Gastroesophageal sphincter (tissue), 4 donors: ENCODE measurements around the gene ACTL6B. TPM values are rescaled to one million over a fixed set of nuclear protein-coding genes. Genes with fewer than 3 reads are reported as not detected.

Experiments used
- ATAC-seq: fragments of 150-250 bp; one replicate; pipeline ENCODE4 v1.9.1; 2016; ENCODE audit warnings: mild to moderate bottlenecking, moderate library complexity
- H3K27ac ChIP-seq, 4 donors: fragments of 200-600 bp; sonication (generic) in 3 of 4; 1 replicate in 3 of 4; 2 replicates in 1 of 4; pipeline ENCODE4 v1.5.1; 2016 to 2019
- H3K27me3 ChIP-seq: fragments of 200-600 bp; sonication (generic); one replicate; pipeline ENCODE4 v1.5.1; 2019
- H3K36me3 ChIP-seq, 2 donors: fragments of 200-600 bp; sonication (generic); one replicate each; pipeline ENCODE4 v1.5.1; 2019; ENCODE audit warnings: control low read depth in 1 of 2
- H3K4me1 ChIP-seq, 3 donors: fragments of 200-600 bp; sonication (generic); 1 replicate in 2 of 3; 2 replicates in 1 of 3; pipeline ENCODE4 v1.5.1; 2016 to 2019; ENCODE audit warnings: control low read depth in 2 of 3
- H3K4me3 ChIP-seq, 2 donors: fragments of 200-600 bp; sonication (generic); one replicate each; pipeline ENCODE4 v1.5.1; 2019; ENCODE audit warnings: mild to moderate bottlenecking in 1 of 2, moderate library complexity in 1 of 2
- H3K9me3 ChIP-seq, 3 donors: fragments of 200-600 bp; sonication (generic); one replicate each; pipeline ENCODE4 v1.5.1; 2017 to 2019; ENCODE audit warnings: control low read depth in 2 of 3
- CTCF ChIP-seq, 4 experiments: fragments of 200-600 bp in 2 of 4; fragments of 450-650 bp in 2 of 4; sonication (generic) in 1 of 4; IDR thresholded peaks; one replicate each; pipeline ENCODE4 v1.5.1; 2017 to 2019; ENCODE audit warnings: antibody characterized with exemption in 4 of 4, mild to moderate bottlenecking in 2 of 4, moderate library complexity in 2 of 4
- EP300 ChIP-seq: sonication (generic); formaldehyde crosslinking; IDR thresholded peaks from one replicate; pipeline ENCODE4 v1.6.1; 2017; ENCODE audit warnings: antibody characterized with exemption, mild to moderate bottlenecking
- POLR2A ChIP-seq, 2 donors: fragments of 450-650 bp; IDR thresholded peaks; one replicate each; pipeline ENCODE4 v1.6.1; 2017; ENCODE audit warnings: antibody characterized with exemption in 2 of 2, mild to moderate bottlenecking in 2 of 2, moderate library complexity in 1 of 2
- POLR2AphosphoS5 ChIP-seq: sonication (generic); formaldehyde crosslinking; IDR thresholded peaks from one replicate; pipeline ENCODE4 v1.6.1; 2017; ENCODE audit warnings: antibody characterized with exemption
- WGBS, 2 donors: methylation state at CpG; one replicate each; pipeline ENCODE4 v1.1.5; 2018; ENCODE audit warnings: low coverage in 1 of 2; 5-methylcytosine and 5-hydroxymethylcytosine counted together
- total RNA-seq, 4 donors: library from RNA; depleted of rRNA; stranded (reverse); fragments of >200 nt; gene quantifications; one replicate each; pipeline ENCODE4 v1.1.0, GENCODE V29; 2016

Gene ACTL6B
- total RNA-seq, 4 donors from 2014 or later = 2.2 TPM; not detected in 3

- Histone ChIP-seq H3K27ac (no peak overlapping the region), H3K4me1 (no peaks in the 10 kb centered on the region), H3K4me3 (no peak overlapping the region), H3K9me3 (no peaks in the 10 kb centered on the region), H3K36me3 (no peaks in the 10 kb centered on the region), H3K27me3 (peaks cover 75% of the 10 kb centered on the region)
- WGBS, 2 donors = 40% methylated on average over 1 of the region's 11 CpGs; no CpG with 5 or more reads in 1 of the 2 donors
- no peak for TF ChIP-seq CTCF (IDR thresholded peaks at IDR 0.05)
- no peak for TF ChIP-seq POLR2AphosphoS5
- no peak for TF ChIP-seq POLR2A (IDR thresholded peaks at IDR 0.05)
- no peak for TF ChIP-seq EP300
- ATAC-seq = no peak
These were observed 13.7 kb downstream of the ACTL6B start for GRCh38 chr7:100642534-100642907.

GRCh38 chr7:100641860-100642533 is 14.3 kb downstream of the ACTL6B start:
- Histone ChIP-seq H3K27ac (no peak overlapping the region), H3K4me3 (no peak overlapping the region), H3K4me1 (no peaks in the 10 kb centered on the region), H3K9me3 (no peaks in the 10 kb centered on the region), H3K27me3 (peaks cover 75% of the 10 kb centered on the region), H3K36me3 (no peaks in the 10 kb centered on the region)
- WGBS, 2 donors = 60% methylated on average over 1 of the region's 10 CpGs; no CpG with 5 or more reads in 1 of the 2 donors
- ATAC-seq = no peak
- no peak for TF ChIP-seq CTCF (IDR thresholded peaks at IDR 0.05)
- TF ChIP-seq POLR2AphosphoS5 = no peak
- no peak for TF ChIP-seq POLR2A (IDR thresholded peaks at IDR 0.05)
- no peak for TF ChIP-seq EP300

- Histone ChIP-seq H3K27me3 (peaks cover 75% of the 10 kb centered on the region), H3K36me3 (no peaks in the 10 kb centered on the region), H3K27ac (no peak within 1 kb of the TSS), H3K4me3 (no peak within 1 kb of the TSS), H3K4me1 (no peaks in the 10 kb centered on the region), H3K9me3 (no peaks in the 10 kb centered on the region)
- WGBS, 2 donors = 62% methylated on average over 4 of the region's 10 CpGs; no CpG with 5 or more reads in 1 of the 2 donors
- ATAC-seq = no peak
- no peak for TF ChIP-seq POLR2A (IDR thresholded peaks at IDR 0.05)
- no peak for TF ChIP-seq EP300
- TF ChIP-seq POLR2AphosphoS5 = no peak
- TF ChIP-seq CTCF (IDR thresholded peaks at IDR 0.05) = no peak
These were observed 14.8 kb downstream of the ACTL6B start, which contains the start of gene TFR2 for GRCh38 chr7:100641463-100641859. Gene TFR2, minus strand, starts transcription at chr7:100641552. Its CDS starts 43 bp downstream, at chr7:100641509.

GRCh38 chr7:100640517-100641440 is 15.5 kb downstream of the ACTL6B start:
- no peak for ATAC-seq
- TF ChIP-seq POLR2A (IDR thresholded peaks at IDR 0.05) (no peak), EP300 (no peak), CTCF (IDR thresholded peaks at IDR 0.05) (no peak), POLR2AphosphoS5 (no peak)
- Histone ChIP-seq H3K9me3 (no peaks in the 10 kb centered on the region), H3K27ac (no peak overlapping the region), H3K4me1 (no peaks in the 10 kb centered on the region), H3K4me3 (no peak overlapping the region), H3K27me3 (peaks cover 74% of the 10 kb centered on the region), H3K36me3 (no peaks in the 10 kb centered on the region)
- WGBS, 2 donors = 38% methylated on average over 2 of the region's 24 CpGs; no CpG with 5 or more reads in 1 of the 2 donors
